Liver (tissue), 9 donors: ENCODE data around the gene ZBTB7A. TPM values are rescaled to one million over a fixed set of nuclear protein-coding genes. Genes with fewer than 3 reads are reported as not detected.

Source experiments
- DNase-seq: peaks from one replicate; pipeline ENCODE4 v3.0.0-alpha.2; 2017; ENCODE audit warnings: low spot score
- H3K27ac ChIP-seq, 2 donors: one replicate each; pipeline ENCODE4 v1.7.0; 2013; ENCODE audit warnings: inconsistent platforms in 2 of 2, low read length in 2 of 2, control low read depth in 1 of 2, low read depth in 1 of 2, mild to moderate bottlenecking in 1 of 2
- H3K27me3 ChIP-seq, 4 donors: one replicate each; pipeline versions ENCODE4 v1.6.1 to v1.7.0; 2013; ENCODE audit warnings: low read length in 3 of 4, inconsistent platforms in 1 of 4, mild to moderate bottlenecking in 1 of 4, moderate library complexity in 1 of 4; ENCODE audit not compliant: control insufficient read depth in 4 of 4, insufficient read depth in 4 of 4
- H3K36me3 ChIP-seq, 4 donors: one replicate each; pipeline versions ENCODE4 v1.6.1 to v1.7.0; 2013; ENCODE audit warnings: low read length in 3 of 4, mild to moderate bottlenecking in 3 of 4, low read depth in 1 of 4, moderate library complexity in 1 of 4; ENCODE audit not compliant: control insufficient read depth in 4 of 4, insufficient read depth in 3 of 4
- H3K4me1 ChIP-seq, 4 donors: one replicate each; pipeline versions ENCODE4 v1.6.1 to v1.7.0; 2013; ENCODE audit warnings: low read length in 3 of 4, mild to moderate bottlenecking in 3 of 4, moderate library complexity in 1 of 4; ENCODE audit not compliant: control insufficient read depth in 4 of 4, insufficient read depth in 4 of 4
- H3K4me3 ChIP-seq, 3 donors: one replicate each; pipeline versions ENCODE4 v1.6.1 to v1.7.0; 2013; ENCODE audit warnings: low read length in 3 of 3, control low read depth in 1 of 3, low read depth in 1 of 3, mild to moderate bottlenecking in 1 of 3
- H3K9ac ChIP-seq, 2 donors: one replicate each; pipeline ENCODE4 v1.7.0; 2013; ENCODE audit warnings: low read length in 2 of 2, mild to moderate bottlenecking in 2 of 2, moderate library complexity in 2 of 2, control low read depth in 1 of 2, low read depth in 1 of 2
- H3K9me3 ChIP-seq, 4 donors: one replicate each; pipeline versions ENCODE4 v1.6.1 to v1.7.0; 2013; ENCODE audit warnings: low read length in 3 of 4; ENCODE audit not compliant: control insufficient read depth in 4 of 4
- CTCF ChIP-seq: fragments of 150-350 bp; IDR thresholded peaks from 2 replicates; pipeline ENCODE4 v1.5.1; 2017; ENCODE audit warnings: improper control_type of control experiment, low read depth, low read length; ENCODE audit not compliant: missing input control
- EGR1 ChIP-seq, 2 donors: IDR thresholded peaks; 2 replicates each; pipeline ENCODE4 v1.6.1; 2016 to 2018; ENCODE audit warnings: antibody characterized with exemption in 2 of 2, low read depth in 2 of 2
- FOXA1 ChIP-seq: IDR thresholded peaks from 2 replicates; pipeline ENCODE4 v1.6.1; 2016; ENCODE audit warnings: antibody characterized with exemption
- FOXA2 ChIP-seq: IDR thresholded peaks from 2 replicates; pipeline ENCODE4 v1.6.1; 2016; ENCODE audit warnings: antibody characterized with exemption
- GABPA ChIP-seq, 2 donors: IDR thresholded peaks in 1 of 2; conservative IDR thresholded peaks in 1 of 2; 2 replicates each; pipeline ENCODE4 v1.6.1; 2016; ENCODE audit warnings: antibody characterized with exemption in 2 of 2, mild to moderate bottlenecking in 1 of 2, moderate library complexity in 1 of 2
- HNF4A ChIP-seq, 2 donors: conservative IDR thresholded peaks; 2 replicates each; pipeline ENCODE4 v1.6.1; 2016; ENCODE audit warnings: antibody characterized with exemption in 2 of 2, mild to moderate bottlenecking in 2 of 2
- HNF4G ChIP-seq: IDR thresholded peaks from 2 replicates; pipeline ENCODE4 v1.6.1; 2016; ENCODE audit warnings: antibody characterized with exemption
- JUND ChIP-seq, 2 donors: IDR thresholded peaks; 2 replicates each; pipeline ENCODE4 v1.6.1; 2016; ENCODE audit warnings: antibody characterized with exemption in 2 of 2
- NR2F2 ChIP-seq: IDR thresholded peaks from 2 replicates; pipeline ENCODE4 v1.6.1; 2016; ENCODE audit warnings: antibody characterized with exemption
- REST ChIP-seq: IDR thresholded peaks from 2 replicates; pipeline ENCODE4 v1.6.1; 2016; ENCODE audit warnings: antibody characterized with exemption, mild to moderate bottlenecking
- RXRA ChIP-seq, 2 donors: IDR thresholded peaks; 2 replicates each; pipeline ENCODE4 v1.6.1; 2017 to 2018; ENCODE audit warnings: antibody characterized with exemption in 2 of 2, mild to moderate bottlenecking in 1 of 2
- TAF1 ChIP-seq: conservative IDR thresholded peaks from 2 replicates; pipeline ENCODE4 v1.6.1; 2016; ENCODE audit warnings: antibody characterized with exemption, mild to moderate bottlenecking
- YY1 ChIP-seq: IDR thresholded peaks from 2 replicates; pipeline ENCODE4 v1.6.1; 2016; ENCODE audit warnings: antibody characterized with exemption, mild to moderate bottlenecking
- ZBTB33 ChIP-seq: IDR thresholded peaks from 2 replicates; pipeline ENCODE4 v1.6.1; 2016; ENCODE audit warnings: antibody characterized with exemption
- WGBS: extraction: QIAGEN DNeasy Blood & Tissue Kit; methylation state at CpG from one replicate; pipeline ENCODE4 v1.1.7; 2013; 5-methylcytosine and 5-hydroxymethylcytosine counted together
- polyA plus RNA-seq, 2 donors: library from polyadenylated mRNA; stranded (reverse) in 1 of 2; unstranded in 1 of 2; fragments of 200-250 nt in 1 of 2; fragments of >200 nt in 1 of 2; fragmentation: Nextera tagmentation in 1 of 2; extraction: Ambion mirVana in 1 of 2; gene quantifications; one replicate each; pipeline versions ENCODE4 v1.2.1 to v1.2.3, GENCODE V29; 2013 to 2015
- total RNA-seq, 2 donors: library from RNA; depleted of rRNA; stranded (reverse); fragments of >200 nt; gene quantifications; one replicate each; pipeline ENCODE4 v1.2.3, GENCODE V29; 2014
- donor health status: healthy.
- donor health status: healthy.
- donor health status: healthy.
- donor health status: healthy.
- donor health status: healthy.

ZBTB7A gene
- total and polyA plus RNA-seq, 4 donors: 2.9 to 28.9 (median 17.6) TPM

GRCh38 chr19:4059891-4060620 lies 6.6 kb downstream of the ZBTB7A start (continued):
- TF ChIP-seq REST (no peak), RXRA (IDR thresholded peaks at IDR 0.05) (no peak)

GRCh38 chr19:4059453-4059871 lies 7.2 kb downstream of the ZBTB7A start:
- no peak overlapping the region for H3K9ac ChIP-seq
- H3K27me3 ChIP-seq: no peaks in the 10 kb centered on the region
- peaks cover 0 to 11% (median 6%) of the 10 kb centered on the region in 4 donors for H3K36me3 ChIP-seq
- WGBS: 58% methylated on average over 19 of the region's 19 CpGs
- peak overlapping the region in 1 of 3 donors; percentile 8 for H3K4me3 ChIP-seq
- peak overlapping the region; percentile 86 to 94 for H3K27ac ChIP-seq
- no peaks in the 10 kb centered on the region for H3K9me3 ChIP-seq
- peaks cover 42 to 70% (median 54%) of the 10 kb centered on the region in 4 donors for H3K4me1 ChIP-seq
- TF ChIP-seq RXRA (IDR thresholded peaks at IDR 0.05) (no peak), NR2F2 (no peak), HNF4A (conservative IDR thresholded peaks at IDR 0.05) (no peak), EGR1 (IDR thresholded peaks at IDR 0.05; ENCODE audit: low read depth in 2 of 2) (no peak), JUND (IDR thresholded peaks at IDR 0.05) (no peak), YY1 (no peak)
- no peak for DNase-seq

GRCh38 chr19:4058693-4059452 lies 7.8 kb downstream of the ZBTB7A start:
- no peak for DNase-seq
- Histone ChIP-seq H3K9ac (peak overlapping the region; percentile 25 to 60), H3K4me3 (peak overlapping the region in 1 of 3 donors; percentile 8), H3K36me3 (peaks cover 0 to 17% (median 9%) of the 10 kb centered on the region in 4 donors), H3K4me1 (peaks cover 43 to 72% (median 57%) of the 10 kb centered on the region in 4 donors), H3K27ac (peak overlapping the region; percentile 86 to 94), H3K9me3 (no peaks in the 10 kb centered on the region), H3K27me3 (no peaks in the 10 kb centered on the region)
- TF ChIP-seq RXRA (IDR thresholded peaks at IDR 0.05) (no peak), FOXA2 (no peak)
- WGBS: 44% methylated on average over 30 of the region's 30 CpGs

- H3K9ac ChIP-seq: peak overlapping the region in 1 of 2 donors; percentile 60
- no peaks in the 10 kb centered on the region for H3K9me3 ChIP-seq
- peaks cover 44 to 72% (median 56%) of the 10 kb centered on the region in 4 donors for H3K4me1 ChIP-seq
- peak; percentile 68 for DNase-seq
- peak overlapping the region; percentile 86 to 94 for H3K27ac ChIP-seq
- H3K4me3 ChIP-seq: peak overlapping the region in 1 of 3 donors; percentile 8
- H3K27me3 ChIP-seq: no peaks in the 10 kb centered on the region
- 23% methylated on average over 22 of the region's 22 CpGs for WGBS
- peaks cover 2 to 20% (median 15%) of the 10 kb centered on the region in 4 donors for H3K36me3 ChIP-seq
- TF ChIP-seq YY1: peak; percentile 22
- peak in 1 of 2 donors; percentile 22 for TF ChIP-seq RXRA (IDR thresholded peaks at IDR 0.05)
- no peak for TF ChIP-seq FOXA1
- TF ChIP-seq CTCF: peak; percentile 8
- no peak for TF ChIP-seq ZBTB33
- TF ChIP-seq HNF4G: no peak
- no peak for TF ChIP-seq GABPA (IDR thresholded peaks at IDR 0.05 in 1 of 2, conservative IDR thresholded peaks at IDR 0.05 in 1 of 2)
- TF ChIP-seq FOXA2: no peak
- no peak for TF ChIP-seq TAF1
- peak; percentile 48 for TF ChIP-seq NR2F2
- peak; percentile 77 to 92 for TF ChIP-seq EGR1 (IDR thresholded peaks at IDR 0.05; ENCODE audit: low read depth in 2 of 2)
- TF ChIP-seq JUND (IDR thresholded peaks at IDR 0.05): peak; percentile 92 to 95
These were observed 8.6 kb downstream of the ZBTB7A start for GRCh38 chr19:4057931-4058692.
